Renal cortical epithelial cell (primary cell): ENCODE measurements around the gene RERG. TPM values are rescaled to one million over a fixed set of nuclear protein-coding genes. Genes with fewer than 3 reads are reported as not detected.

Experiments used
- DNase-seq: peaks from one replicate; pipeline ENCODE4 v3.0.0-alpha.2; 2011; ENCODE audit warnings: low read depth
- total RNA-seq: library from RNA; depleted of rRNA; stranded (reverse); fragments of >200 nt; gene quantifications from 2 replicates; pipeline ENCODE4 v1.2.3, GENCODE V29; 2014

Gene RERG
- total RNA-seq, 1 donor from 2014 or later, result 4.1 TPM

DNA sequence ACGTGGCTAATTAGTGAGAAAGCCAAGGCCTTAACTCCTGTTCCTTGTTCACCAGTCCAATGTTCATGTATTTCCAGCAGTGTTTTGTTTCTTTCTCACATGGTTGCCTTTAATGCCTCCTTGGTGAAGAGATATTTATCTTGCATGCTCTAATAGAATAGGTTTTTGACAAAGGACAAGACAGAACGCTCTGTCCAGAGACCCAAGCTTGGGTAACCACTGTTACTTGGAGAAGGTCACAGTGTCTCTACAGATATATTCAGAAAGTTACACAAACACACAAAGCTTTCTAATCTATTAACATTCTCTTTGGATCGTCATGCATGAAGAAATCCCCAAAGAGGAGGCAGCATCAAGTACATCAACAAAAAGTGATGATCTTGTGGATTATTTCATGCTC is 33.1 kb downstream of the RERG start:
- DNase-seq, result peak; percentile 85

- no peak for DNase-seq
Measured at GRCh38 chr12:15186597-15186996, 34.6 kb downstream of the RERG start.

GRCh38 chr12:15184484-15184883 is 36.7 kb downstream of the RERG start:
- DNase-seq, result no peak

- DNase-seq, result no peak
Measured at GRCh38 chr12:15183821-15184220, 37.4 kb downstream of the RERG start.

DNA sequence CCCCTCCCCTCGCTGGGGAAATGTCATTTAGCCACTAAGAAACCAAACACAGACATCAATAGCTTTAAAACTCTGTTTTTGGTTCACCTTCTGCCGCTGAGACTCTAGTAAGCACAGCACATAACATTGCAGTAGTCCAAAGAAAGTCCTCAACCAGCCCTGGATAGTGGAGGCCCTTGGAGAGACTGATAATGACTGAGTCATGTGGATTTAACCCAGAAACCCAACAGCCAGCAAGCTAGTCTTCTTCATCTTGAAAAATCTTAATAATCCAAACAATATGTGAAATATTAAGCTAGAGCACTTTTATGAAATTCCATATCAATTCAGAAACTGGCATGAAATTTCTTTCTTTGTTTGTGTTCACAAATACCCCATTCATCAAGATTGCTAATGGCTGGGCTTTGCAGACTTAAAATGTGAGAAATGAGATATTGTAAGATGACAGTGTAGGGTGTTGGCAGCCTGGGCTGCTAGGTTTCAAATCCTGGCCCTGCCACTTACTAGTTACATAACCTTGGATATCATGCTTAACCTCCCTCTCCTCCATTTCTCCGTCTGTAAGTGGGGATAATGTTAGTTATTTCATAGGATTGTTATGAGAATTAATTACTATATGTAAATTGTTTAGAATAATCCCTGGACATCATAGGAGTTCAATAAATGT is 40.1 kb downstream of the RERG start:
- no peak for DNase-seq

GRCh38 chr12:15180325-15180724 is 40.9 kb downstream of the RERG start:
- DNase-seq, result no peak

GRCh38 chr12:15179672-15180071 is 41.5 kb downstream of the RERG start:
- no peak for DNase-seq

DNA sequence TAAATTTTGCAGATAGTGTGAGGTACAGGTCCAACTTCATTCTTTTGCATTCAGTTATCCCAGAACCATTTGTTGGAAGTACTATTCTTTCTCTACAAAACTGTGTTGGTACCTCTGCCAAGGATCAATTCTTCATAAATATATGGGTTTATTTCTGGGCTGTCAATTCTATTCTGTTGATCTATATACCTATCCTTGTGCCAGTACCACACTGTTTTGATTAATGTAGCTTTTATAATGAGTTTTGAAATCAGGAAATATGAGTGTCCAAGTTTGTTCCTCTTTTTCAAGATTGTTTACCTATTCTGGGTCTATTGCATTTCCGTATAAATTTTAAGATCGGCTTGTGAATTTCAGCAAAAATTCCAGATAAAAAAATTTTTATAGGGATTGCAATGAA is 48.1 kb downstream of the RERG start:
- no peak for DNase-seq

DNA sequence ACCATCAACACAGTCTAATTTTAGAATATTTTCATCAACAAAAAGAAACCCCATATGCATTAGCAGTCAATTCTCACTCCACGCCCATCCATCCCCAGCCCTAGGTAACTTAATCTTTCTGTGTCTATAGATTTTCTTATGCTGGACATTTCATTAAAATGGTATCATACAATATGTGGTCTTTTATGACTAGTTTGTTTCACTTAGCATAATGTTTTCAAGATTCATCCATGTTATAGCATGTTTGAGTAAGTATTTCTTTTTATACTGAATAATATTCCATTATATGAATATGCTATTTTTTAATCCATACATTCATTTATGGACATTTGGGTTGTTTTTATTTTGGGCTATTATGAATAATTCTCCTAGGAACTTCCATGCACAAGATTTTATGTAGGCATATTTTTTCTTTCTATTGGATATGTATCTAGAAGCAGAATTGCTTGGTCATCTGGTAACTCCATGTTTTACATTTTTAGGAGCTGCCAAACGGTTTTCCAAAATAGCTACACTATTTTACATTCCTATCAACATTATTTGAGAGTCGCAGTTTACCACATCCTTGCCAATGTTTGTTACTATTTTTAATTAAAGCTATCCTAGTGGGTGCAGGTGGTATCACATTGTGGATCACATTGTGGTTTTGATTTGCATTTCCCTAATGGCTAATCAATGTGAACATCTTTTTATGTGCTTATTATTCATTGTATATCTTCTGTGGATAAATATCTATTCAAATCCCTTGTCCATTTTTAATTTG is 49.0 kb downstream of the RERG start:
- no peak for DNase-seq

GRCh38 chr12:15171012-15171655 is 50.1 kb downstream of the RERG start:
- peak; percentile 60 for DNase-seq

DNA sequence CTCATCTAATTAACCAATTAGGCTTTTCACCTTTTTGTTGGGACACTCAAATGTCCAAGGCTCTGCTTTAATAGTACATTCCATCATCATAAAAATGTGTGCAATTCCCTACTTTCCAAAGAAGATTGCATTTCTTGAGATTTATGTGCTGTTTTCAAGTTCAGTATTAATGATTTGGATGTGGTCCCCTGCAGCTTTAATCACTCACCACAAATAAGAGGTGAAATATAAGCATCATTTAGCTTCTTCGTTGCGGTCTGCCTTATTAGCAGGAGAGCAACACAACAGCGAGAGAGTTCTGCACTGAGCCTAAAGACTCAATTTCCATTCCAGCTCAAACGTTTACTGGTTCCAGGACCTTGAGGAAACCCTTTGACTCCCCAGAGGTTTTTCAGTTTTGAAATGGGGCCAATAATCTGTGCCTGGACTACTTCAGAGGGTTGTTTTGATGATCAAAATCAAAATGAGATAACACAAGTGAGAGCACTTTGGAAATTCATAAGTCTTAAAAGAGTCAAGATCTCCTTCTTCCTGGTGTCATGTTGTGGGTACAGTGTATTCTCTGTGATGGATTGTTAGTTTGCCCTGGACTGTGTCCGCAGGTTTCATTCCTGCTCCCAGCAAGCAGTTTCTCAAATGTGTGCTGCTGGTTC is 53.1 kb downstream of the RERG start:
- DNase-seq, result peak; percentile 53

DNA sequence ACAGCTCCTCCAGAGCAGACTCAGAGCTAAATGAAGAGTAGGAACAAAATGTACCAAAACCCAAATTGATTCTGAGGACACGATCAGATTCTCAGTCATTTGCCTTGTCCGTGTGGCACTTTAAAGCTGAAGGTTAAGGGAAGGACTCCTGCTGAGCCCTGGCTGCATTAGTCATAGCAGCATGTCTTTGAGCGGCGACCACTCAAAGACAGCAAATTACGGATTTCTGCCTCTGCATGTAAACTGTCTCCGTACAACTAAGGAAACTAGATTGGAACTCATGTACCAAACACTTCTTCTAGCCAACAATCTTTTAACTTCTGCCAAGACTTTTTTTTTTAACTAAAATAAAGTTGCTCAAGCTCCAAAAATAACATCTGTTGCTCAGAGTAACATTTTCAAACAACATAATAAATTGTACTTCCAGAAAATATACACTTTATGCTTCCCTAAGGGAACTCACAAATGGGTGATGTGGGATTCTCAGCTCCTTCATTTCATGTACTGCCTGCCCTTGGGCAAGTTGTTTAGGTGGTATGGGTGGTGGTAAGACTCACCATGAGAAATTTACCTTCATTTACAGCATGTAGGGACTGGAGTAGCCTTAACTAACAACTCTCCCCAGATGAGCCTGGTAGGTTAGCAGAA is 56.1 kb downstream of the RERG start:
- peak; percentile 47 for DNase-seq

- DNase-seq, result no peak
Measured at GRCh38 chr12:15163030-15163976, 57.9 kb downstream of the RERG start.

GRCh38 chr12:15158083-15158482 is 63.1 kb downstream of the RERG start:
- DNase-seq, result no peak

GRCh38 chr12:15157269-15157671 is 63.9 kb downstream of the RERG start:
- DNase-seq, result no peak

DNA sequence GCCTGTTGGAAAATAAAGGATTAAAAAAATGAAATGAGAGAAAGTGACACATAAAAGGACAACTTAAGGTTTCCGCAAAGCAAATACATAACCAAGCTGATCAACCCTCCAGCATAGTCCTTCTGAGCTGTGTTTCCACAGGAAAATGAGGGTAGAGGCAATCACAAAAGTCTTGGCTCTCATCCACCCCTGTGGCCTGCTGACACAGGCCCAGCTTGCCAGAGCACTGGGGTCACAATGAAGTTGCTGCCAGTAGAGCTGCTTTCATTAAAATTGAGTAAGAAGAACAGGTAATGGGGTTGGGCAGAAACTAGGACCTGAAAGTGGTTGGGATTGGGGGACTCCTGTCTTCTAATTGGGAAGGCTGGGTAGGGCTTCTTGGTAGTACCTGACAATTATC is 65.9 kb downstream of the RERG start:
- DNase-seq, result peak; percentile 65

GRCh38 chr12:15154103-15154502 is 67.1 kb downstream of the RERG start:
- no peak for DNase-seq

DNA sequence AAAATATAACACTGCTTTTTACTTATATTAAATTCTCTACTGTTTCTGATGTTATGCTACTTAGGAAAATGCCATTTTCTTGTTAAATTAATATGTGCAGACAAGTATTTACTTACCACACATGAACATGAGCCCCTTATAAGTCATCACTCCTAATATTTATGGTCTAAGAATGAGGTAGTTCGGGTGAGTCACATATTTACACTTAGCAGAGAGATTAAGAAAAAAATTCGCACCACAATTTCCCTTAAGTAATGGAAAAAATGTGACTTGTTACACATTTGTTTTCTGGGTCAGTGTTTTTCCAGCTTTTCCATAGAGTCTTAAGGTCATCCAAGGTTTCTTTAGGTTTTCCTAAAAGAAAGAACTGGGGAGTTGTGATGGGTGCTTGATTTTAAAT is 68.3 kb downstream of the RERG start:
- peak; percentile 97 for DNase-seq

GRCh38 chr12:15152456-15152855 is 68.8 kb downstream of the RERG start:
- peak; percentile 45 for DNase-seq

- peak; percentile 59 for DNase-seq
Measured at GRCh38 chr12:15151161-15152091, 69.8 kb downstream of the RERG start.
